OCI-LY7 (cell line): Measurements from ENCODE around the gene ZNF438. TPM values are rescaled to one million over a fixed set of nuclear protein-coding genes. Genes with fewer than 3 reads are reported as not detected.
"Not testable (repeated sequence)": the region's sequence is repeated elsewhere in the genome, so short reads cannot be mapped to it uniquely, and the experiment has no call there.

Source experiments
- BruUV-seq: library from RNA; stranded (reverse); fragments of 400-500 nt; replicated peaks from 2 replicates; lab custom pipeline; 2021; lab: Mats Ljungman, UMichigan
- CTCF ChIA-PET: fragments of 300-600 bp; sonication (Branson Sonifier 250); formaldehyde crosslinking; loops from one replicate; lab custom pipeline; 2022; ENCODE audit warnings: antibody characterized with exemption; ENCODE audit not compliant: unreplicated experiment; lab: Charles Lee
- POLR2A ChIA-PET: fragments of 300-600 bp; sonication (Branson Sonifier 250); formaldehyde crosslinking; loops from one replicate; lab custom pipeline; 2022; ENCODE audit warnings: antibody characterized with exemption; lab: Charles Lee
- DNase-seq: peaks from one replicate; pipeline ENCODE4 v3.0.0-alpha.2; 2015; ENCODE audit warnings: low spot score
- H2AFZ ChIP-seq: fragments of 200-600 bp; sonication (generic), shearing (Covaris generic); 2 replicates; pipeline ENCODE4 v1.6.1; 2014; ENCODE audit warnings: mild to moderate bottlenecking, antibody characterized with exemption, low read length, moderate library complexity
- H3K27ac ChIP-seq: fragments of 200-600 bp; sonication (generic); 2 replicates; pipeline ENCODE4 v1.5.1; 2014; ENCODE audit warnings: mixed run types, low read depth, mild to moderate bottlenecking, moderate library complexity, low read length, inconsistent platforms; ENCODE audit not compliant: poor library complexity, severe bottlenecking
- H3K36me3 ChIP-seq: fragments of 200-600 bp; sonication (generic); 2 replicates; pipeline ENCODE4 v1.6.1; 2014; ENCODE audit warnings: mild to moderate bottlenecking, antibody characterized with exemption, low read length, moderate library complexity, mixed read lengths; ENCODE audit not compliant: insufficient read depth
- H3K4me1 ChIP-seq: fragments of 200-600 bp; sonication (generic); 2 replicates; pipeline ENCODE4 v1.5.1; 2014; ENCODE audit warnings: mild to moderate bottlenecking, low read length; ENCODE audit not compliant: insufficient read depth, poor library complexity, severe bottlenecking
- H3K4me2 ChIP-seq: fragments of 200-600 bp; sonication (generic); 2 replicates; pipeline ENCODE4 v1.6.1; 2014; ENCODE audit warnings: mild to moderate bottlenecking, low read length
- H3K4me3 ChIP-seq: fragments of 200-600 bp; sonication (generic); 2 replicates; pipeline ENCODE4 v1.5.1; 2014; ENCODE audit warnings: mild to moderate bottlenecking, low read depth, low read length; ENCODE audit not compliant: poor library complexity, severe bottlenecking
- H3K79me2 ChIP-seq: fragments of 200-600 bp; sonication (generic); 2 replicates; pipeline ENCODE4 v1.6.1; 2016; ENCODE audit warnings: low read depth, mild to moderate bottlenecking, low read length, moderate library complexity, mixed read lengths; ENCODE audit not compliant: insufficient read depth
- H3K9me2 ChIP-seq: fragments of 200-600 bp; sonication (generic); 2 replicates; pipeline ENCODE4 v1.6.1; 2016; ENCODE audit warnings: mild to moderate bottlenecking, low read length, mixed read lengths; ENCODE audit not compliant: insufficient read depth
- H3K9me3 ChIP-seq: fragments of 200-600 bp; sonication (generic); 2 replicates; pipeline ENCODE4 v1.6.1; 2014; ENCODE audit warnings: mild to moderate bottlenecking, mixed run types, low read length, mixed read lengths
- H4K20me1 ChIP-seq: fragments of 200-600 bp; sonication (generic); 2 replicates; pipeline ENCODE4 v1.6.1; 2014; ENCODE audit warnings: mild to moderate bottlenecking, antibody characterized with exemption, low read length, moderate library complexity, mixed read lengths; ENCODE audit not compliant: insufficient read depth
- CTCF ChIP-seq: fragments of 200-600 bp; sonication (generic); conservative IDR thresholded peaks from 2 replicates; pipeline ENCODE4 v1.5.1; 2014; ENCODE audit warnings: mild to moderate bottlenecking, antibody characterized with exemption, low read length, moderate library complexity, mixed read lengths
- EZH2phosphoT487 ChIP-seq: fragments of 200-600 bp; sonication (generic); IDR thresholded peaks from 2 replicates; pipeline ENCODE4 v1.6.1; 2018; ENCODE audit warnings: low read depth, borderline replicate concordance, mild to moderate bottlenecking, mixed run types, antibody characterized with exemption, low read length, moderate library complexity, mixed read lengths
- intact Hi-C: fragments of 100-400 bp; cut with micrococcal nuclease; formaldehyde crosslinking; loops from one replicate; pipeline ENCODE4 v1.10.0; 2022; ENCODE audit not compliant: unreplicated experiment
- total RNA-seq, 2 experiments: library from RNA; depleted of rRNA in 1 of 2; stranded (reverse); fragments of >200 nt in 1 of 2; shearing (Covaris generic) in 1 of 2; gene quantifications; 2 replicates each; pipeline ENCODE4 v1.2.3, GENCODE V29; 2014 to 2022

ZNF438 gene
- total RNA-seq, 2 experiments from 2014 or later = 2.0 to 2.5 TPM

GRCh38 chr10:31030800-31031199 is 865 bp downstream of the ZNF438 start:
- peak overlapping the region; percentile 74 for H3K4me3 ChIP-seq
- no peaks in the 10 kb centered on the region for H3K36me3 ChIP-seq
- no peaks in the 10 kb centered on the region for H3K9me2 ChIP-seq
- no peaks in the 10 kb centered on the region for H4K20me1 ChIP-seq
- peak overlapping the region; percentile 99 for H3K4me2 ChIP-seq
- no TSS peak for BruUV-seq
- H3K4me1 ChIP-seq = peaks cover 8% of the 10 kb centered on the region
- no peaks in the 10 kb centered on the region for H3K9me3 ChIP-seq
- peak overlapping the region; percentile 99; the same call in 1 of the 2 replicates for H2AFZ ChIP-seq
- H3K79me2 ChIP-seq = no peaks in the 10 kb centered on the region
- no peak for TF ChIP-seq EZH2phosphoT487
- no peak for TF ChIP-seq CTCF
- intact Hi-C loops = loop anchor here (5.0 kb wide), 3 partner anchors 323 to 732 kb away; no protein-coding TSS in a partner anchor
- CTCF ChIA-PET = no interaction called here
- DNase-seq = no peak
- no peak overlapping the region for H3K27ac ChIP-seq
- POLR2A ChIA-PET = no interaction called here

GRCh38 chr10:31030260-31030659 is 1.4 kb downstream of the ZNF438 start:
- CTCF ChIA-PET = no interaction called here
- H3K4me1 ChIP-seq = peaks cover 8% of the 10 kb centered on the region
- H3K36me3 ChIP-seq = no peaks in the 10 kb centered on the region
- POLR2A ChIA-PET = no interaction called here
- BruUV-seq = no TSS peak
- no peaks in the 10 kb centered on the region for H4K20me1 ChIP-seq
- intact Hi-C loops = loop anchor here (5.0 kb wide), 3 partner anchors 323 to 732 kb away; no protein-coding TSS in a partner anchor
- H3K9me3 ChIP-seq = no peaks in the 10 kb centered on the region
- TF ChIP-seq CTCF (no peak), EZH2phosphoT487 (no peak)
- peak overlapping the region; percentile 99; the same call in 1 of the 2 replicates for H3K4me2 ChIP-seq
- no peaks in the 10 kb centered on the region for H3K79me2 ChIP-seq
- no peak overlapping the region for H3K27ac ChIP-seq
- no peak overlapping the region for H3K4me3 ChIP-seq
- no peaks in the 10 kb centered on the region for H3K9me2 ChIP-seq
- no peak overlapping the region for H2AFZ ChIP-seq
- DNase-seq = no peak

DNA sequence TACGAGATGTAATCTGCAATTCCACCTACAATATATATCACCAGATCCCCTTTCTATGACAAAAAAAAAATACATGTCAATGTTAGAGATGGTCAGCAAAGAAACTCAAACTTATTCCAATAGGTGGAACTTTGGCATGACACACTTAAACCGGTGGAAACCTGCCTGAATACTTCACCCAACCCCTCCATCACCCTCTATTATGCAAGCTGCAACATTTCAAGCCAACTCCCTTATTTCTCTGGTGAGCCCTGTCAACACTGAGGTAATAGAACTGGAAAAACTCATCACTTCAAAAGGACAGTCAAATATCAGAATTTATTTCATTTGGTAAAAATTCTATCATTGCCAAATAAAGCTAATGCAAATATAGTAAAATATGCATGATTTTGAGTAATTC is 3.6 kb downstream of the ZNF438 start:
- no TSS peak for BruUV-seq
- intact Hi-C loops = no loop called here

GRCh38 chr10:31026279-31026678 is 5.4 kb downstream of the ZNF438 start:
- H3K4me1 ChIP-seq, H3K79me2 ChIP-seq, H3K9me3 ChIP-seq, H4K20me1 ChIP-seq, intact Hi-C loops, H3K9me2 ChIP-seq, DNase-seq, H3K36me3 ChIP-seq, H2AFZ ChIP-seq, H3K4me3 ChIP-seq, H3K27ac ChIP-seq, CTCF ChIA-PET, BruUV-seq, H3K4me2 ChIP-seq: not testable (repeated sequence)
- POLR2A ChIA-PET = interaction anchor here (1.3 kb wide), 1 partner anchor 21 kb away, joined by 6 read pairs; no protein-coding TSS in a partner anchor

More for the DNA sequence above, 3.6 kb downstream of the ZNF438 start:
- Histone ChIP-seq H3K9me2 (no peaks in the 10 kb centered on the region), H3K9me3 (no peaks in the 10 kb centered on the region), H3K36me3 (no peaks in the 10 kb centered on the region), H3K4me1 (peaks cover 8% of the 10 kb centered on the region), H4K20me1 (no peaks in the 10 kb centered on the region), H2AFZ (no peak overlapping the region), H3K27ac (no peak overlapping the region), H3K79me2 (no peaks in the 10 kb centered on the region), H3K4me3 (no peak overlapping the region), H3K4me2 (no peak overlapping the region)
- TF ChIP-seq CTCF = no peak
- no peak for TF ChIP-seq EZH2phosphoT487
- CTCF ChIA-PET = no interaction called here
- POLR2A ChIA-PET = interaction anchor here (0.7 to 1.9 kb wide), 2 partner anchors 12 to 664 kb away, joined by 3 to 4 read pairs; no protein-coding TSS in a partner anchor
- DNase-seq = no peak
